HepG2 (cell line): ENCODE data around the gene PLEKHG5. TPM values are rescaled to one million over a fixed set of nuclear protein-coding genes. Genes with fewer than 3 reads are reported as not detected.
A peak's percentile ranks its signal among the peaks of the same experiment; 100 is the strongest.

ENCODE experiments used
- ATAC-seq: fragments of 200-7000 bp; cut with Tn5 transposase; 3 replicates; pipeline ENCODE4 v1.9.1; 2020; ENCODE audit warnings: mild to moderate bottlenecking, moderate library complexity
- BruUV-seq: library from RNA; stranded (reverse); fragments of 400-500 nt; replicated peaks from 2 replicates; lab custom pipeline; 2021; lab: Mats Ljungman, UMichigan
- CTCF ChIA-PET: fragments of 300-600 bp; formaldehyde crosslinking; extraction: SDS; loops from one replicate; lab custom pipeline; 2021; ENCODE audit warnings: low total read pairs, inconsistent platforms, low intra/inter-chr PET ratio; lab: Yijun Ruan, JAX
- POLR2A ChIA-PET: fragments of 350-600 bp; sonication (Branson Sonifier 250); formaldehyde crosslinking; loops from one replicate; lab custom pipeline; 2020; ENCODE audit warnings: antibody characterized with exemption, inconsistent platforms; lab: Yijun Ruan, JAX
- DNase-seq: peaks from one replicate; pipeline ENCODE4 v3.0.0-alpha.2; 2015; ENCODE audit warnings: low spot score
- FAIRE-seq: peaks from 3 replicates; lab custom pipeline; 2011; peaks lifted over from hg19 to GRCh38; lab: Jason Lieb, UNC
- H2AFZ ChIP-seq: one replicate; pipeline ENCODE4 v1.6.1; 2011; ENCODE audit warnings: low read length, inconsistent platforms
- H3K27ac ChIP-seq: fragments of 300-600 bp; 3 replicates; pipeline ENCODE4 v1.8.0; 2011; ENCODE audit warnings: mixed run types, mild to moderate bottlenecking, mixed read lengths, low read length, inconsistent platforms; ENCODE audit not compliant: insufficient read depth; ENCODE audit errors: extremely low read length
- H3K27me3 ChIP-seq, 2 experiments: fragments of 200-600 bp in 1 of 2; 2 replicates in 1 of 2; 3 replicates in 1 of 2; pipeline versions ENCODE4 v1.6.0 to v1.8.0; 2011; ENCODE audit warnings: low read length in 2 of 2, mild to moderate bottlenecking in 2 of 2, moderate library complexity in 2 of 2, inconsistent platforms in 1 of 2; ENCODE audit not compliant: insufficient read depth in 2 of 2, control insufficient read depth in 1 of 2
- H3K36me3 ChIP-seq, 2 experiments: fragments of 200-600 bp in 1 of 2; replicated peaks in 1 of 2; 2 replicates in 1 of 2; 3 replicates in 1 of 2; pipeline versions ENCODE4 v1.5.1 to v1.8.0; 2011; ENCODE audit warnings: low read length in 2 of 2, inconsistent platforms in 1 of 2; ENCODE audit not compliant: insufficient read depth in 2 of 2, control insufficient read depth in 1 of 2
- H3K4me1 ChIP-seq: 2 replicates; pipeline ENCODE4 v1.5.1; 2012; ENCODE audit warnings: low read length, inconsistent platforms; ENCODE audit not compliant: insufficient read depth
- H3K4me2 ChIP-seq: 2 replicates; pipeline ENCODE4 v1.6.0; 2011; ENCODE audit warnings: low read depth, low read length, inconsistent platforms
- H3K4me3 ChIP-seq, 3 experiments: fragments of 200-600 bp in 1 of 3; sonication (generic), shearing (Covaris generic) in 1 of 3; replicated peaks in 1 of 3; 2 replicates each; pipeline ENCODE4 v1.5.1; 2011 to 2016; ENCODE audit warnings: low read length in 3 of 3, inconsistent platforms in 2 of 3, low read depth in 2 of 3, mild to moderate bottlenecking in 2 of 3, control low read depth in 1 of 3, mixed read lengths in 1 of 3; ENCODE audit not compliant: insufficient read depth in 1 of 3
- H3K79me2 ChIP-seq: one replicate; pipeline ENCODE4 v1.6.1; 2011; ENCODE audit warnings: low read length, inconsistent platforms; ENCODE audit not compliant: insufficient read depth
- H3K9ac ChIP-seq: 2 replicates; pipeline ENCODE4 v1.6.0; 2011; ENCODE audit warnings: mild to moderate bottlenecking, low read depth, low read length, inconsistent platforms; ENCODE audit not compliant: insufficient read depth
- H3K9me3 ChIP-seq: 2 replicates; pipeline ENCODE4 v1.5.1; 2012; ENCODE audit warnings: mild to moderate bottlenecking, low read length
- H4K20me1 ChIP-seq: 2 replicates; pipeline ENCODE4 v1.6.0; 2011; ENCODE audit warnings: inconsistent platforms, mild to moderate bottlenecking, low read length, moderate library complexity; ENCODE audit not compliant: insufficient read depth
- SAP130 ChIP-seq: IDR thresholded peaks from 2 replicates; pipeline ENCODE4 v1.6.1; 2016; ENCODE audit warnings: low read depth
- SIN3B ChIP-seq: fragments of 150-350 bp; IDR thresholded peaks from 2 replicates; pipeline ENCODE4 v1.6.1; 2014; ENCODE audit warnings: low read length
- SP5 ChIP-seq: IDR thresholded peaks from 2 replicates; pipeline ENCODE4 v1.6.1; 2016; ENCODE audit warnings: low read depth, borderline replicate concordance
- TARDBP ChIP-seq: sonication (generic); formaldehyde crosslinking; IDR thresholded peaks from 2 replicates; pipeline ENCODE4 v1.8.0; 2022; ENCODE audit warnings: mild to moderate bottlenecking, missing genetic modification reagents
- TBP ChIP-seq: sonication (generic); formaldehyde crosslinking; IDR thresholded peaks from 2 replicates; pipeline ENCODE4 v1.5.0; 2020; ENCODE audit warnings: missing genetic modification reagents
- THAP9 ChIP-seq: sonication (generic); formaldehyde crosslinking; IDR thresholded peaks from 2 replicates; pipeline ENCODE4; 2020; ENCODE audit warnings: missing genetic modification reagents, mild to moderate bottlenecking, borderline replicate concordance
- ZBTB43 ChIP-seq: sonication (generic); formaldehyde crosslinking; conservative IDR thresholded peaks from 2 replicates; pipeline ENCODE4 v1.4.0; 2020; ENCODE audit warnings: missing genetic modification reagents
- ZFX ChIP-seq: sonication (generic); formaldehyde crosslinking; IDR thresholded peaks from 2 replicates; pipeline ENCODE4 v1.4.0; 2020; ENCODE audit warnings: mild to moderate bottlenecking, low read depth, missing genetic modification reagents, moderate library complexity
- ZNF564 ChIP-seq: sonication (generic); formaldehyde crosslinking; IDR thresholded peaks from 2 replicates; pipeline ENCODE4 v1.8.1; 2023; ENCODE audit warnings: mild to moderate bottlenecking, missing genetic modification reagents
- ZNF574 ChIP-seq: sonication (generic); formaldehyde crosslinking; IDR thresholded peaks from 2 replicates; pipeline ENCODE4 v1.4.0; 2020; ENCODE audit warnings: missing genetic modification reagents
- WGBS: methylation state at CpG from one replicate; pipeline ENCODE4 v1.1.6; 2017; ENCODE audit warnings: low lambda C conversion rate; 5-methylcytosine and 5-hydroxymethylcytosine counted together
- in situ Hi-C: cut with HindIII; loops from 2 replicates; pipeline ENCODE4 v1.10.0; 2017; ENCODE audit warnings: low pct_unique_long_range_greater_than_20kb; ENCODE audit not compliant: extremely low pct_ligation_motif_present
- intact Hi-C: fragments of 100-400 bp; cut with micrococcal nuclease; formaldehyde crosslinking; loops from one replicate; pipeline ENCODE4 v1.10.0; 2022; ENCODE audit not compliant: unreplicated experiment
- polyA plus RNA-seq, 8 experiments: library from polyadenylated mRNA; depleted of rRNA in 3 of 8; stranded (reverse) in 7 of 8; unstranded in 1 of 8; fragments of >200 nt; fragmentation: Illumina TruSeq in 4 of 8; extraction: Trizol in 4 of 8; gene quantifications; 2 replicates each; pipeline versions ENCODE4 v1.2.1 to v1.2.3, GENCODE V29; 2011 to 2016; ENCODE audit warnings: low read depth in 4 of 8, missing spikeins in 1 of 8, mixed read lengths in 1 of 8; ENCODE audit not compliant: insufficient read depth in 1 of 8
- total RNA-seq, 5 experiments: library from RNA; depleted of rRNA; stranded (reverse); fragments of >200 nt; fragmentation: Illumina TruSeq; extraction: Trizol; gene quantifications; 2 replicates each; pipeline ENCODE4 v1.2.3, GENCODE V29; 2016; ENCODE audit warnings: low read depth in 1 of 5
- TF ChIP-seq, protein P1 (sequence below): sonication (generic); formaldehyde crosslinking; IDR thresholded peaks from 2 replicates; pipeline ENCODE4 v1.9.0; 2022; ENCODE audit warnings: missing genetic modification reagents, mild to moderate bottlenecking, borderline replicate concordance
- TF ChIP-seq, protein P2 (sequence below): IDR thresholded peaks from 2 replicates; pipeline ENCODE4 v1.6.1; 2016; ENCODE audit warnings: low read depth, borderline replicate concordance

Gene PLEKHG5
- total and polyA plus RNA-seq, 2 of the 13 experiments (the other 11 are each of a cell fraction or from before 2014, with no cell fraction given), result 1.9 to 3.5 TPM

DNA sequence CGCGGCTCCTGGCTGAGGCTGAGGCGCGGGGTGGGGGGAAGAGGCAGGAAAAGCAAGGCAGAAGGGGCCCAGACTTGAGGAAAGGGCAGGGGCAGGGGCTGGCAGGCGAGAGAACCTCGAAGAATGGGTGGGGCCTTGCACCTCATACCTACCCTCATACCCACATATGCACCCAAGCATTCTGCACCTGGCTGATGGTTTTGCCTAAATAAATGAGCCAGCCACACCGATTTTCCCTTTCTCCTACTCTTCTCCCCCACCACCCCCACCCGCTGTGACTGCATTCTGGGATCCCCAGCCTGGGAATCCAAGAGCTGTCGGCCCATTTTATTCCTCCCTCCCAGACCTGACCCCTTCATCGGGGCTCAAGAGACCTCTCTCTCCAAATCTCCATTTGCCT lies 41.0 kb downstream of the PLEKHG5 start (continued):
- TF ChIP-seq, protein P1, sequence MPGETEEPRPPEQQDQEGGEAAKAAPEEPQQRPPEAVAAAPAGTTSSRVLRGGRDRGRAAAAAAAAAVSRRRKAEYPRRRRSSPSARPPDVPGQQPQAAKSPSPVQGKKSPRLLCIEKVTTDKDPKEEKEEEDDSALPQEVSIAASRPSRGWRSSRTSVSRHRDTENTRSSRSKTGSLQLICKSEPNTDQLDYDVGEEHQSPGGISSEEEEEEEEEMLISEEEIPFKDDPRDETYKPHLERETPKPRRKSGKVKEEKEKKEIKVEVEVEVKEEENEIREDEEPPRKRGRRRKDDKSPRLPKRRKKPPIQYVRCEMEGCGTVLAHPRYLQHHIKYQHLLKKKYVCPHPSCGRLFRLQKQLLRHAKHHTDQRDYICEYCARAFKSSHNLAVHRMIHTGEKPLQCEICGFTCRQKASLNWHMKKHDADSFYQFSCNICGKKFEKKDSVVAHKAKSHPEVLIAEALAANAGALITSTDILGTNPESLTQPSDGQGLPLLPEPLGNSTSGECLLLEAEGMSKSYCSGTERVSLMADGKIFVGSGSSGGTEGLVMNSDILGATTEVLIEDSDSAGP (CRISPR knock-in tag), result peak; percentile 39; the same call in 1 of the 2 replicates

DNA sequence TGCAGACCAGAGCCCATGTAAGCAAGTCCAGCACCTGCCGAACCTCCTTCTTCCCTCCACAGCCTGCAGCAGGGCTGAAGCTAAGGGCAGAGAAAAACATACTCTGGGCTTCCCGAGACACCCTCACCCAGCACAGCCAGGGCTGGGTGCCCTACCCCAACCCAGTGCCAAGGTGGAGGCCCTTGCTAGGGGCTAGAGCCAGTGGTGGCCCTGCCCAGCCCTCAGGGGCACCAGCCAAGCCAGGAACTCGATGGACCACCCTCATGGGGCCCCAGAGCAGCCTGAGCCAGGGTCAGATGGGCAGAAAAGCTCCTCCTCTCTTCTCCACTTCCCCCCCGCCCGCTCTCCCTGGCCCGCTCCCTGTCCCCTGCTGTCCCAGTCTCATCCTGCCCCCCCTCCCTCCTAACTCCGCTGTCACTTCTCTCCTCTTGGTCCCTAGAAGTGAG lies 41.4 kb downstream of the PLEKHG5 start:
- H3K36me3 ChIP-seq, result peaks cover 3 to 5% of the 10 kb centered on the region in 2 experiments; a peak in 3 of 5 replicates
- peak overlapping the region; percentile 63 to 78 (median 77) for H3K4me3 ChIP-seq
- H3K4me1 ChIP-seq, result peaks cover 43% of the 10 kb centered on the region
- H3K27me3 ChIP-seq, result no peaks in the 10 kb centered on the region; a peak in 1 of 5 replicates
- ATAC-seq (no peak), DNase-seq (peak; percentile 24), FAIRE-seq (peak; percentile 60)
- H2AFZ ChIP-seq, result no peak overlapping the region
- H3K27ac ChIP-seq, result peak overlapping the region; percentile 91
- 4% methylated on average over 6 of the region's 7 CpGs for WGBS
- 0 out of 2 replicates have a peak, but pooled peaks cover 8% of the 10 kb centered on the region for H4K20me1 ChIP-seq
- H3K9ac ChIP-seq, result peak overlapping the region; percentile 85
- BruUV-seq, result no TSS peak
- H3K4me2 ChIP-seq, result peak overlapping the region; percentile 99
- in situ Hi-C loops (no loop called here), intact Hi-C loops (no loop called here)
- peaks cover 27% of the 10 kb centered on the region for H3K79me2 ChIP-seq
- H3K9me3 ChIP-seq, result no peaks in the 10 kb centered on the region
- CTCF ChIA-PET, result no interaction called here
- POLR2A ChIA-PET, result interaction anchor here (0.7 to 2.5 kb wide), 7 partner anchors 10 to 152 kb away, joined by 3 to 8 read pairs (median 5); partner anchors contain the start of gene KLHL21
- TF ChIP-seq SAP130 (CRISPR knock-in tag) (peak; percentile 66), ZNF564 (CRISPR knock-in tag) (no peak), TBP (CRISPR knock-in tag) (no peak), ZFX (CRISPR knock-in tag) (0 out of 2 replicates have a peak, but pooled peaks have one; percentile 33), SIN3B (no peak), ZBTB43 (CRISPR knock-in tag) (no peak), SP5 (peak; percentile 39; the same call in 1 of the 2 replicates), TARDBP (CRISPR knock-in tag) (peak; percentile 46; the same call in 1 of the 2 replicates), ZNF574 (CRISPR knock-in tag) (0 out of 2 replicates have a peak, but pooled peaks have one; percentile 4), THAP9 (CRISPR knock-in tag) (no peak)
- TF ChIP-seq, protein P2, sequence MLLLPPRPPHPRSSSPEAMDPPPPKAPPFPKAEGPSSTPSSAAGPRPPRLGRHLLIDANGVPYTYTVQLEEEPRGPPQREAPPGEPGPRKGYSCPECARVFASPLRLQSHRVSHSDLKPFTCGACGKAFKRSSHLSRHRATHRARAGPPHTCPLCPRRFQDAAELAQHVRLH, result peak; percentile 41; the same call in 1 of the 2 replicates
